IPS-15b (cell line): Measurements from ENCODE around the gene SFXN3.
A peak's percentile ranks its signal among the peaks of the same experiment; 100 is the strongest.

Experiments used
- H3K27me3 ChIP-seq: one replicate; pipeline ENCODE4 v1.6.1; 2013; ENCODE audit warnings: low read length; ENCODE audit not compliant: control insufficient read depth, insufficient read depth
- H3K36me3 ChIP-seq: one replicate; pipeline ENCODE4 v1.6.1; 2013; ENCODE audit warnings: low read length; ENCODE audit not compliant: control insufficient read depth, insufficient read depth
- H3K4me1 ChIP-seq: one replicate; pipeline ENCODE4 v1.6.1; 2013; ENCODE audit warnings: mild to moderate bottlenecking, low read length; ENCODE audit not compliant: control insufficient read depth, insufficient read depth
- H3K4me3 ChIP-seq: one replicate; pipeline ENCODE4 v1.5.1; 2013; ENCODE audit warnings: low read depth, low read length
- H3K9ac ChIP-seq: one replicate; pipeline ENCODE4 v1.6.1; 2013; ENCODE audit warnings: low read depth, mild to moderate bottlenecking, low read length
- H3K9me3 ChIP-seq: one replicate; pipeline ENCODE4 v1.6.1; 2013; ENCODE audit warnings: mild to moderate bottlenecking, low read length; ENCODE audit not compliant: control insufficient read depth, insufficient read depth

The SFXN3 gene

DNA sequence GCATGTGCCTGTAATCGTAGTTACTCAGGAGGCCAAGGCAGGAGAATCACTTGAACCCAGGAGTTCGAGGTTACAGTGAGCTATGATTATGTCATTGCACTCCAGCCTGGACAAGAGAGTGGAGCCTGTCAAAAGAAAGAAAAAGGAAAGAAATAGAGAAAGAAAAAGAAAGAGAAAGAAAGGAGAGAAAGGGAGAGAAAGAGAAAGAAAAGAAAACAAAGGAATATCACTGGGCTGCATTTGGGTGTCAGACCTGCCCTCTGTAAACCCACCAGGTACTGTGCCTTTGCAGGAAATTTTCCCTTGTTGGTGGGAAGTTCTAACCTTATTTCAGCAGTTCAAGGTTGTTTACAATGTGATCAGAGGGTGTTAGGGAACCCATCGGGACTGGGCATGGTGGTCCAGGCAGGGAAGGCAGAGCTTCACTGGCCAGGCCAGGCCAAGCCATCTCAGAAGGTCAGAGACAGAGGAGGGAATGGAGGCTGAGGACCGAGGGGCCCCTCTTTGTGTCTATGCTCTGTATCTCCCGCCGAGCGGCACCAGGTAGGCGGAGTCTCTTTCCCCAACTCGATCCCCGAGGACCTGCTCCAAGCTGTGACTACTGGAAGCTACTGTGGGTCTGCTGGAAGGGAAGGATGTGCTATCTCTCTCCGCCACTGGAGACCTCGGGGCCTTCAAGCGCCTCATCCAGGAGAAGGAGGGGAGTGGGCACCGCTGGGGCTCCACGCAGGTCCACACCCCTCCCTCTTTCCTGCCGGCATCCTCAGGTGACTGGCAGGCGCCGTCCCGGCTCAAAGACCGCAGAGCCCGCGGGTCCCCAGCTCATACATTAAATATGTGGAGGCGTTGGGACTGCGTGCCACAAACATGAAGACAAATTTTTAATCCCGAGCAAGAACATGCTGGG, 15.6 kb downstream of the SFXN3 start:
- H3K9me3 ChIP-seq = no peaks in the 10 kb centered on the region
- H3K27me3 ChIP-seq = peaks cover 83% of the 10 kb centered on the region
- H3K4me3 ChIP-seq = peak overlapping the region; percentile 48
- H3K9ac ChIP-seq = no peak overlapping the region
- peaks cover 14% of the 10 kb centered on the region for H3K4me1 ChIP-seq
- no peaks in the 10 kb centered on the region for H3K36me3 ChIP-seq

DNA sequence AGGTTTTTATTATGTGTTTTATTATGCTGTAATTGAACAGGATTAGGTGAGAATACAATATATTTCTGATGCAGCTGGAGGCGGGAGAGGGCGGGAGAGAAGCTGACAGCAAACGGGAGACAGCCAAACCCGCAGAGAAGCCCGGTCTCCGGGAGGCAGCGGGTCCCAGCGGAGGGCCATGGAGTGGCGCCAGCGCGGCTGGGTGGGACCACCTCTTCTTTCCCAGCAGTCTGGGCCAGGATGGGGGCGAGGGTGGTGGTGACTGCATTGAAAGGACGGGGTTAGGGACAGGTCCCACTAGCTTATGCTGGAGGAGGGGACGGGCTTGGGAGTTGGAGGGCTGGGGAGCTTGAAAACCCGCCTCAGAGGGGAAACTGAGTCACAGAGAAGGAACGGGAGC, 16.2 kb downstream of the SFXN3 start:
- Histone ChIP-seq H3K9me3 (no peaks in the 10 kb centered on the region), H3K4me3 (peak overlapping the region; percentile 48), H3K27me3 (peaks cover 90% of the 10 kb centered on the region), H3K9ac (no peak overlapping the region), H3K36me3 (no peaks in the 10 kb centered on the region), H3K4me1 (peaks cover 12% of the 10 kb centered on the region)

DNA sequence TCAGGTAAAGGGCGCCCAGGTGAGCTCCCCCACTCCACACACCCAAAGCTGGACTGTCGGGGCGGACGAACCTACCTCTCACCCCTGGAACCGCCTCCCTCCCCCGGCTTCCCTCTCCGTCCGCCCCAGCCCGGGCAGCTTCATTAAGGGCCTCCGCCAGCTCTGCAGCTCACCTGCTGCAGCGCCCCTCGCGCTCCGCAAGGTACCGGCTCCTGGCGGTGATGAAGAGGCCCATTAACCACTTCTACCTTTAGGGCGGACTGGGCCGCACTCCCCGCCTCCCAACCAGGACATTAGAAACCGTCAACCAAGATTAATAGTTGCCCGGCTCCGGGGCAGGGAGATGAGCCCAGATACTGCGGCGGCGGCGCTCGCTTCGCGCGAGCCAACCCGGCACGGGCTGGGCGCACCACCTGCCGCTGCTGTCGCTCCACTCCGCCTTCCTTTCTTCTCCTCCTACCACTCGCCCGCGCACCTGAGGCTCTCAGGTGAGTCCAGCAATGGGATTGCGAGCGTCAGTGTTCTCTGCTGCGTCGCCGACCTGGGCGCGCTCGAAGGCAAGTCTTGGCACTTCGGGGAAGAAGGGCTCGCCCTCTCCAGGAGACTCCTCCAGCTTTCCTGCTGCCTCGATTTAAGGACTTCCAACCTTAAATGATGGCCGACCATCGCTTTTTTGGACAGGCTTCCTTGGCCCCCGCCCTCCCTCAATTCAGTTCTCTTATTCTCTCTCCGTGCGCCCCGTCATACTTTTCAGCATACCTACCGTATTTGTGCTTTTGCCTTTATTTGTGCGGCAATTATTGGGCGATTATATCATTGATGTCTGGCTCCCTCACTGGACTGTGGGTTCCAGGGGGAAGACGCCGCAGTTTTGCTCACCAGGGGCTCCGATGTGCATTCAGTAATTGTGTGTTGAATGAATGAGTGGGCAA, 17.2 kb downstream of the SFXN3 start:
- peaks cover 93% of the 10 kb centered on the region for H3K27me3 ChIP-seq
- no peak overlapping the region for H3K9ac ChIP-seq
- peaks cover 9% of the 10 kb centered on the region for H3K4me1 ChIP-seq
- H3K9me3 ChIP-seq = no peaks in the 10 kb centered on the region
- peak overlapping the region; percentile 48 for H3K4me3 ChIP-seq
- H3K36me3 ChIP-seq = no peaks in the 10 kb centered on the region

DNA sequence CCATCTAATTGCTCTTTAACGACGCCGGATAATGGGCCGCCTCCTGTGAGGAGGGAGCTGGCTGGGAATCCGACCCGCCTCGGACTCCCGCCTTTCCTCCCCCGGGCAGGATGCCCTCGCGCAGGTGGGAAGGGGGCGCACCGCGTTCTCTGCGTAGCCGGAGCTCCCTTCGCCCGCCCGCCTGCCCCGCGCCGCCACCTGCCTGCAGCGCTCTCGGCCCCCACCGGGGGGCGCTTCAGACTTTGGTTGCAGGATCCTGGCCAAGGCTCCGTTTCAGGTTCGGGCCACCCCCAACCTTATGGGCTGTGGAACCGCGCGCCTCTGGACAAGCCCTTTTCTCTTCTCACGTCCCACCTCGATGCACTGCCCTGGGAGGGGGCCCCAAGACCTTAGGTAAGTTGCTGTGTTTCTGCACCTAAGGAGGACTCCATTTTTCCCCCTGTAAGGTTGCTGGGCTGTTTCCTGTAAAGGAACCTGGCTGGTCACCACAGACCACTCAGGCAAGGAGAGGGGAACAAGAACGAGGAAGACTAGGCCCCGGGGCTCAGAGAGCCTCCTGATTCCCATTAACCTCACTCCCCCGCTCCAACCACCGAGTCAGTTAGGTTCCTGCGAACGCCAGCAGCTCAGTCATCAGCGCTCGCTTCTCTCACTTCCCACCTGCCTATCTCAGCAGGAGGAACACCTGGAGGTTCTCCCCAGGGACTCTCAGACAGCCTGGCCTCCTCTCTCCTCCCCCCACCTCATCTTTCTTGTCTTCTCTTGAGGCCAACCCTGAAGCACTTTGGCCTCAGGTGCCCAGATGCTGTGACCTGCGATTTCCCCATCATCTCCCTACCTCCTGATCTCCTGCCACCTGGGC, 19.4 kb downstream of the SFXN3 start:
- no peaks in the 10 kb centered on the region for H3K36me3 ChIP-seq
- peaks cover 73% of the 10 kb centered on the region for H3K27me3 ChIP-seq
- H3K4me3 ChIP-seq = peak overlapping the region; percentile 31
- no peaks in the 10 kb centered on the region for H3K9me3 ChIP-seq
- no peak overlapping the region for H3K9ac ChIP-seq
- H3K4me1 ChIP-seq = peaks cover 7% of the 10 kb centered on the region

DNA sequence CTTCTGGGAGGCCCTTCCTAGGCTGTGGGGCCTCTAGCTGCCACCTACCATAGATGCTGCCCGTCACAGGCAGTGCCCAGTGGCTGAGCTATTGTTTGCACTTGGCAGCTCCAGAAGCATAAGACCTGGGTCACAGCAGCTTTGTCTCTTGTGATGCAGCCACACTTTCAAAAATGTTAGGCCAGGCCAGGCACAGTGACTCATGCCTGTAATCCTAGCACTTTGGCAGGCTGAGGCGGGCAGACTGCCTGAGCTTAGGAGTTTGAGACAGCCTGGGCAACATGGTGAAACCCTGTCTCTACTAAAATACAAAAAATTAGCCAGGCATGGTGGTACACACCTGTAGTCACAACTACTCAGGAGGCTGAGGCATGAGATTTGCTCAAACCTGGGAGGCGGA, 21.3 kb downstream of the SFXN3 start:
- no peaks in the 10 kb centered on the region for H3K36me3 ChIP-seq
- peaks cover 5% of the 10 kb centered on the region for H3K4me1 ChIP-seq
- H3K9ac ChIP-seq = no peak overlapping the region
- peaks cover 54% of the 10 kb centered on the region for H3K27me3 ChIP-seq
- no peaks in the 10 kb centered on the region for H3K9me3 ChIP-seq
- no peak overlapping the region for H3K4me3 ChIP-seq

DNA sequence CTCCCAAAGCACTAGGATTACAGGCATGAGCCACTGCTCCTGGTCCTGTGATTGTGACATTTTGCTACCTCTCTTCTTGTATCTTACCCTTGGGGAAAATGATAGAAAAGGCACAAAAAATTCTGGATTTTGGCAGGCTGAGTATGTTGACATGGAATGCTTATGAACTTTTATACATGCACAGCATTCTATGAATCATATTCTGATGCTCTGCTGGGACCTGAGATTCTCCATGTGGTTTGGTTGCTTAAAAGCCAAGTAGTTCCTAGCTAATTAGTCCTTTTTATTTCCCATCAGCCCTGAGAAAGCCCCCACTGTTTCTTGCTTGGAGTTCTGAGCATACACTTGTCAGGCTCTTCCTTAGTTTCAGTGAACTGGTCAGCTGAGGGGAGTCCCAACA, 22.5 kb downstream of the SFXN3 start:
- H3K4me3 ChIP-seq = no peak overlapping the region
- H3K36me3 ChIP-seq = no peaks in the 10 kb centered on the region
- no peak overlapping the region for H3K9ac ChIP-seq
- peaks cover 5% of the 10 kb centered on the region for H3K4me1 ChIP-seq
- H3K27me3 ChIP-seq = peaks cover 42% of the 10 kb centered on the region
- H3K9me3 ChIP-seq = no peaks in the 10 kb centered on the region

DNA sequence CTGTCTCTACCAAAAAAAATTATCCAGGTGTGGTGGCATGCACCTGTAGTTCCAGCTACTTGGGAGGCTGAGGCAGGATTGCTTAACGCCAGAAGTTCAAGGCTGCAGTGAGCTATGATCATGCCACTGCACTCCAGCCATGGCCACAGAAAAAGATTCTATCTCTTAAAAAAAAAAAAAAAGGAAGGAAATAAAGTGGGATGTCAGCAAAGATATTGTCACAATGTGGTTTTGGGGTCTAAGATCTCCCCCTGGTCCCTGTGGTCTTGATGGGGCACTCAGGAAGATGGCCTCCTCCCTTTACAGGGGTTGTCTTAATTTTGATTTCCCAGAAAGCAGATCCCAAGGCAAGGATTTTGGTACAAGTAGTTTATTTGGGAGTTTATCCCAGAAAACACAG, 23.3 kb downstream of the SFXN3 start:
- no peaks in the 10 kb centered on the region for H3K9me3 ChIP-seq
- H3K9ac ChIP-seq = no peak overlapping the region
- H3K4me3 ChIP-seq = no peak overlapping the region
- H3K4me1 ChIP-seq = peaks cover 5% of the 10 kb centered on the region
- H3K27me3 ChIP-seq = peaks cover 34% of the 10 kb centered on the region
- H3K36me3 ChIP-seq = no peaks in the 10 kb centered on the region

DNA sequence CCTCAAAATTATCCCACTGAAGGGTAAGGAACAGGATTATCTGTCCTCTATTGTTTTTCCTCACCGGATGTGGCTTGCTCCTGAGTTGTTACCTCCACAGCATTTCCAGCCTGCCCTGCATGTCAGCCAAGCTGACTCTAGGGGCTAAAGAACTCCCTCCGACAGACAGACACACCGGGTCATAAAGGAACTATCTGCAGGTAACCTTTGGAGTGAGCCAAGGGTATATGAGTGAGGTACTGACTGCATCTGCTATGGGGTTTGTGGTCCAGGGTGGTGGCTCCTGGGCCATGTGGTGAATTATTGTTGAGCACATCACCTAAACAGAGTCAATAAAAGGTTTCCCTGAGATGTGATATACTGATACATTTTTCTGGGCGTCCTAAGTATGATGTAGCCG, 23.8 kb downstream of the SFXN3 start:
- Histone ChIP-seq H3K9ac (no peak overlapping the region), H3K4me3 (no peak overlapping the region), H3K27me3 (peaks cover 28% of the 10 kb centered on the region), H3K36me3 (no peaks in the 10 kb centered on the region), H3K9me3 (no peaks in the 10 kb centered on the region), H3K4me1 (peaks cover 7% of the 10 kb centered on the region)

DNA sequence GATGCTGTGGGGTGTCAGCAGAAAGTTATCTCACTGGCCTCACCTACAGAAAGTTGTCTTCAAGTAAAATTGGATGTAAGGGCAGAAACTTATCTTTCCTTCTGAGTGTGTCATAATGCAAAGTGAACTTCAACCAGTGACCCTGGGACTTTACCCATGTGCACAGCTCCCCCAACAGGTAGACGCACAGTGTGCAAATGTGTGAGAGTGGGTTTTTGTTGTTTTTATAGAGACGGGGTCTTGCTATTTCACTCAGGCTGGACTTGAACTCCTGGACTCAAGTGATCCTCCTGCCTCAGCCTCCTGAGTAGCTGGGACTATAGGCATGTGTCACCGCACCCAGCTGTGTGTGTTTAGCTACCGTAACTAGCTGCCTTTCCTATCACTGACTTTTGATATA, 24.4 kb downstream of the SFXN3 start:
- H3K4me1 ChIP-seq = peaks cover 7% of the 10 kb centered on the region
- no peak overlapping the region for H3K9ac ChIP-seq
- H3K4me3 ChIP-seq = no peak overlapping the region
- H3K9me3 ChIP-seq = no peaks in the 10 kb centered on the region
- peaks cover 26% of the 10 kb centered on the region for H3K27me3 ChIP-seq
- no peaks in the 10 kb centered on the region for H3K36me3 ChIP-seq

DNA sequence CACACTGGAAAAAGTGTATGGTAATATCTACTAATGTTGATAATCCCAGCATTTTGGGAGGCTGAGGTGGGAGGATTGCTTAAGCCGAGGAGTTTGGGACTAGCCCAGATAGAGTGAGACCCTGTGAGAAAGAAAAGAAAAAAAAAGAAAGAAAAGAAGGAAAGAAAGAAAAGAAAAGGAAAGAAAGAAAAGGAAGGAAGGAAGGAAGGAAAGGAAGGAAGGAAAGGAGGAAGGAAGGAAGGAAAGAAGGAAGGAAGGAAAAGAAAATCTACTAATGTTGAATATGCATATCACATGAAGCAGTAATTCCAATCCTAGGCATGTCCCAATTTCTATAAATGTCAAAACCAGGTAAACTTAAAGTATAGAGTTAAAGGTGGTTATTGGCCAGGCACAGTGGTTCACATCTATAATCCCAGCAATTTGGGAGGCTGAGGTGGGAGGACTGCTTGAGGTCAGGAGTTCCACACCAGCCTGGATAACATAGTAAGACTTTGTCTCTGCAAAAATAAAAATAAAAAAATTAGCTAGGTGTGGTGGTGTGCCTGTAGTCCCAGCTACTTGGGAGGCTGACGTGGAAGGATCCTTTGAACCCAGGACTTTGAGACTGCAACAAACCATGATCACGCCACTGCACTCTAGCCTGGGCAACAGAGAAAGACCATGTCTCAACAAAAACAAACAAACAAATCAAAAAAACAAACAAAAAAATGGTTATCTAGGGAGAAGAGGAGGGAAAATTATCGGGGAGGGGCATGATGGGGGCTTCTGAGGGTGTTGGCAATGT, 25.5 kb downstream of the SFXN3 start:
- peaks cover 17% of the 10 kb centered on the region for H3K27me3 ChIP-seq
- H3K4me1 ChIP-seq = peaks cover 3% of the 10 kb centered on the region
- H3K9ac ChIP-seq = no peak overlapping the region
- H3K9me3 ChIP-seq = no peaks in the 10 kb centered on the region
- H3K4me3 ChIP-seq = no peak overlapping the region
- H3K36me3 ChIP-seq = no peaks in the 10 kb centered on the region
